OCI-LY3 (cell line): ENCODE measurements around the gene SYNDIG1.

ENCODE experiments used
- H2AFZ ChIP-seq: fragments of 200-600, 300-600 bp; shearing (Covaris generic); 2 replicates; pipeline ENCODE4 v1.6.0; 2014; ENCODE audit warnings: antibody characterized with exemption, low read depth, low read length
- H3K27ac ChIP-seq: fragments of 200-600, 300-600 bp; sonication (generic); 2 replicates; pipeline ENCODE4 v1.5.1; 2014; ENCODE audit warnings: mild to moderate bottlenecking, low read length, moderate library complexity, mixed read lengths
- H3K27me3 ChIP-seq: fragments of 200-600, 300-600 bp; sonication (generic); 2 replicates; pipeline ENCODE4 v1.6.1; 2014; ENCODE audit warnings: low read depth, low read length, mixed read lengths
- H3K36me3 ChIP-seq: fragments of 200-600, 300-600 bp; sonication (generic); replicated peaks from 2 replicates; pipeline ENCODE3; 2014; ENCODE audit warnings: low read depth, low read length, mixed read lengths
- H3K4me1 ChIP-seq: fragments of 300-600, 200-600 bp; sonication (generic); 2 replicates; pipeline ENCODE4 v1.6.1; 2014; ENCODE audit warnings: low read length, mixed read lengths
- H3K4me2 ChIP-seq: fragments of 200-600, 300-600 bp; sonication (generic); 2 replicates; pipeline ENCODE4 v1.6.1; 2014; ENCODE audit warnings: low read length, mixed read lengths
- H3K4me3 ChIP-seq: fragments of 300-600, 200-600 bp; sonication (generic); 2 replicates; pipeline ENCODE4 v1.5.1; 2014; ENCODE audit warnings: antibody characterized with exemption, mild to moderate bottlenecking, low read length, moderate library complexity
- H3K79me2 ChIP-seq: fragments of 300-600, 200-600 bp; shearing (Covaris generic); 2 replicates; pipeline ENCODE4 v1.6.1; 2014; ENCODE audit warnings: mild to moderate bottlenecking, low read length, mixed read lengths
- H3K9ac ChIP-seq: fragments of 300-600, 200-600 bp; shearing (Covaris generic); 2 replicates; pipeline ENCODE4 v1.6.0; 2014; ENCODE audit warnings: mild to moderate bottlenecking, low read length, moderate library complexity
- H3K9me3 ChIP-seq: fragments of 200-600, 300-600 bp; shearing (Covaris generic); 2 replicates; pipeline ENCODE4 v1.6.1; 2014; ENCODE audit warnings: low read length, mixed read lengths; ENCODE audit not compliant: insufficient read depth
- H4K20me1 ChIP-seq: fragments of 200-600, 300-600 bp; sonication (generic); 2 replicates; pipeline ENCODE4 v1.6.1; 2016; ENCODE audit warnings: low read length, mixed read lengths; ENCODE audit not compliant: insufficient read depth
- EZH2phosphoT487 ChIP-seq: fragments of 200-600 bp; shearing (Covaris generic); IDR thresholded peaks from 2 replicates; pipeline ENCODE4 v1.6.1; 2018; ENCODE audit warnings: antibody characterized with exemption, mixed run types, low read depth
- TF ChIP-seq, protein P1 (sequence below): fragments of 200-600, 300-600 bp; sonication (generic); IDR thresholded peaks from 2 replicates; pipeline ENCODE4 v1.5.1; 2014; ENCODE audit warnings: antibody characterized with exemption, low read length, low read depth

SYNDIG1 gene

DNA sequence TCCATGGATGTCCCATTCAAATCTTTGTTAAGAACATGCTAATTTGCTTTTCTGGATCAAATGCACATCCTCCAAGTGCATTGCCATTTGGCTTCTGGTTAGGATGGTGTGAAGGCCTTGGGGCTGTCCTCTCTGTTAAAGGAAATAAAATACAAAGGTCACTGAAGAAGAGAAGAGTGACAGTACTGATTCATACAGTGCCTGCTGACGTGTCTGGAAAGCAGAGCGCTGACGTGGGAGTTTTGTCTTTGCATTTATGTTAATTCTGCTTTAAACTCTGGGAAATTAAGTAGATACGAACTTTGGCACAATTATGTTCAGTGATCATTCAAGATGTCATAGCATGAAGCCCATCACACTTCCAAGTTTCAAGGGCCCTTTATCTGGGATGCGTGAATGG lies 33.2 kb downstream of the SYNDIG1 start:
- H3K79me2 ChIP-seq, result no peaks in the 10 kb centered on the region
- peak overlapping the region; percentile 36 for H3K4me2 ChIP-seq
- no peaks in the 10 kb centered on the region for H4K20me1 ChIP-seq
- no peak overlapping the region for H3K27ac ChIP-seq
- H3K4me1 ChIP-seq, result peaks cover 58% of the 10 kb centered on the region
- H2AFZ ChIP-seq, result no peak overlapping the region
- H3K9ac ChIP-seq, result no peak overlapping the region
- no peaks in the 10 kb centered on the region for H3K36me3 ChIP-seq
- no peak for TF ChIP-seq EZH2phosphoT487
- TF ChIP-seq, protein P1, sequence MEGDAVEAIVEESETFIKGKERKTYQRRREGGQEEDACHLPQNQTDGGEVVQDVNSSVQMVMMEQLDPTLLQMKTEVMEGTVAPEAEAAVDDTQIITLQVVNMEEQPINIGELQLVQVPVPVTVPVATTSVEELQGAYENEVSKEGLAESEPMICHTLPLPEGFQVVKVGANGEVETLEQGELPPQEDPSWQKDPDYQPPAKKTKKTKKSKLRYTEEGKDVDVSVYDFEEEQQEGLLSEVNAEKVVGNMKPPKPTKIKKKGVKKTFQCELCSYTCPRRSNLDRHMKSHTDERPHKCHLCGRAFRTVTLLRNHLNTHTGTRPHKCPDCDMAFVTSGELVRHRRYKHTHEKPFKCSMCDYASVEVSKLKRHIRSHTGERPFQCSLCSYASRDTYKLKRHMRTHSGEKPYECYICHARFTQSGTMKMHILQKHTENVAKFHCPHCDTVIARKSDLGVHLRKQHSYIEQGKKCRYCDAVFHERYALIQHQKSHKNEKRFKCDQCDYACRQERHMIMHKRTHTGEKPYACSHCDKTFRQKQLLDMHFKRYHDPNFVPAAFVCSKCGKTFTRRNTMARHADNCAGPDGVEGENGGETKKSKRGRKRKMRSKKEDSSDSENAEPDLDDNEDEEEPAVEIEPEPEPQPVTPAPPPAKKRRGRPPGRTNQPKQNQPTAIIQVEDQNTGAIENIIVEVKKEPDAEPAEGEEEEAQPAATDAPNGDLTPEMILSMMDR, result no peak
- H3K27me3 ChIP-seq, result peaks cover 13% of the 10 kb centered on the region
- H3K4me3 ChIP-seq, result no peak overlapping the region
- no peaks in the 10 kb centered on the region for H3K9me3 ChIP-seq

DNA sequence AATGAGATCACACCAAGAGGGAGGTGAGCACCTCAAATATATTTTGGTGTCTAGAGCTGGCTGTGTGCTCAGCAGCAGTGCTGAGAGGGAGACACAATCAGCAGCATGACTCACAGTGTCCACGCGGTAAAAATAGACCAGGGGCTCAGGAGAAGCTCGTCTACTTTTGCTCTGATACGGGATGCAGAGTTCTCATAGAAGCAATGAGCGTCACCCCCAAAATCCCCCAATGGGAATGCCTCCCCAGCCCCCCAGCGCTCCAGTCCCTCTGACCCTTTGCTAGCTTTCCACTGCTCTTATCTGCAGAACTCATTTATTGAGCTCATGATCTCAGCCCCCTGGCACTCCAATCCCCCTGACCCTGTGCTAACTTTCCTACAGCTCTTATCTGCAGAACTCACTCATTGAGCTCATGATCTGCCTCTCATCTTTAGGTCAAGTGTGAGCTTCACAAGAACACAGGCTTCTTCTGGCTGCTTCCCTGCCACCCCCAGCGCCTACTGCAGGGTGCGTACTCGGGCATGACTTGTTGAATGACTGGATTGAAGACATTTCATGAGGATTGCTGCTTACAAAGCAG lies 34.0 kb downstream of the SYNDIG1 start:
- peaks cover 53% of the 10 kb centered on the region for H3K4me1 ChIP-seq
- H3K9ac ChIP-seq, result no peak overlapping the region
- H3K79me2 ChIP-seq, result no peaks in the 10 kb centered on the region
- H4K20me1 ChIP-seq, result no peaks in the 10 kb centered on the region
- H3K9me3 ChIP-seq, result no peaks in the 10 kb centered on the region
- no peak overlapping the region for H3K4me3 ChIP-seq
- TF ChIP-seq, protein P1, result no peak
- no peak for TF ChIP-seq EZH2phosphoT487
- H2AFZ ChIP-seq, result no peak overlapping the region
- H3K36me3 ChIP-seq, result no peaks in the 10 kb centered on the region
- peaks cover 13% of the 10 kb centered on the region for H3K27me3 ChIP-seq
- peak overlapping the region; percentile 36; the same call in 1 of the 2 replicates for H3K4me2 ChIP-seq
- H3K27ac ChIP-seq, result no peak overlapping the region

DNA sequence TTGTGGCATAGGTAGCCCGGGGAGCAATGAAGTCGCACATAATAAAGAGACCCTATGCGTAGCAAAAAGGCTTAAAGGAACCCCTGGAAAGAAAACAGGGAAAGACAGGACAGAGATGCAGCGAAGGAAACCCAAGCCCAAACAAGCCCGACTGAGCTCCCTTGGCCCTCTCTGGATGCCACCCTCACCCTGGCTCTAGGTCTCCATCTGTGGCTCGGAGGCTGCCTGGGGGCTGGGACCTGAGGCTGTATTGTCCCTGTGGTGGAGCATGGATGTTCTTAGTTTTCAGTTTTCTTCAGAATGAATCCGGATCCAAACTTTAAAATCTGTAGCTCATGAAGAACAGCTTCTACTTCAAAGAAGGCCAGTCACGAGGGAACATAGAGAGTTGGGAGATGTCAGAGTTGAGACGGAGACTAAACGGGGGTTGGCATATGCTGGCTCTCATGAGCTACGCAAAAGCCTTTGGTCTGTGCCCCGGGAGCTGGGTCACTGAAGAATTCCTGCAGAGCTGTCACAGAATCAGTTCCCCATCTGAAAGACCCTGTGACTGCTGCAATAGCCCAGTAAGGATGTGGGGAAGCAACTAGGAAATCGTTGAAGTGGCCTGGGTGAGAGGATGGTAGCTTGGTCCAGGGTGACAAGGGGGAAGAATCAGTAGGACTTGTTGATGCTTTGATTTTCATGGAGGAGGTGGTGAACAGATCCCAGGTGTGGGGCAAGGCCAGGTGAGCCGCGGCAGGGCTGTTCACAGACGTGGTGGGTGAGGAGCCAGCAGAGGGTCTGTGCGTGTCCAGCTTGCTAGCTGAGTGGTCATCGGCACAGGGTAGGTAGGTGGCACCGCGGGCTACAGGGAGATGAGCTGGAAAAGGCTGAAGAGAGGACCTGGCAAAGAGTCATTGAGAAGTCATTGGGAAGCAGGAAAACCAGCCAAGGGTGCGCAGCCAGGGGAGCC lies 35.2 kb downstream of the SYNDIG1 start:
- H3K4me2 ChIP-seq, result no peak overlapping the region
- no peak overlapping the region for H2AFZ ChIP-seq
- no peaks in the 10 kb centered on the region for H3K79me2 ChIP-seq
- peaks cover 49% of the 10 kb centered on the region for H3K4me1 ChIP-seq
- TF ChIP-seq, protein P1, result no peak
- TF ChIP-seq EZH2phosphoT487, result no peak
- H3K4me3 ChIP-seq, result no peak overlapping the region
- no peaks in the 10 kb centered on the region for H3K9me3 ChIP-seq
- no peaks in the 10 kb centered on the region for H3K36me3 ChIP-seq
- H3K9ac ChIP-seq, result no peak overlapping the region
- H3K27me3 ChIP-seq, result peaks cover 13% of the 10 kb centered on the region
- H4K20me1 ChIP-seq, result no peaks in the 10 kb centered on the region
- no peak overlapping the region for H3K27ac ChIP-seq

DNA sequence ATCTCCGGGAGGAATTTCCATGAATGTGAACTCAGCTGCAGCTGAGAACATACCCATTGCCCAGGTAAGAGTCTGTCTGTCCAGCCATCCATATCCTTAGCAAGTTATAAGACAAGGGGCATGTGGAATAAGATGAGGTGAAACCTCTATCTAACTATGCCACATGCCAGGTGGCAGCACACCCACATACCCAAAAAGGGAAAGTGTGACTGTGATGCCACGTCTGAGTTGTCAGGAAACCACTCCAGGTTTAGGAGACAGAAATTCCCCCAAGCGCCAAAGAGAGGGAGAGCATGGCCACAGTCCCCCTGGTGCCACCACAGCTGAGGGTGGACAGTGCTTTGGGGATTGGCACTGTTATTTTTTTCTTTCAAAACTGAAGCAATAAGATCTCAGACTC lies 36.7 kb downstream of the SYNDIG1 start:
- Histone ChIP-seq H4K20me1 (no peaks in the 10 kb centered on the region), H3K4me2 (no peak overlapping the region), H3K4me3 (no peak overlapping the region), H3K9me3 (no peaks in the 10 kb centered on the region), H3K27ac (no peak overlapping the region), H3K9ac (no peak overlapping the region), H3K27me3 (peaks cover 13% of the 10 kb centered on the region), H3K36me3 (no peaks in the 10 kb centered on the region), H3K4me1 (peaks cover 34% of the 10 kb centered on the region), H3K79me2 (no peaks in the 10 kb centered on the region), H2AFZ (no peak overlapping the region)
- TF ChIP-seq, protein P1, result no peak
- TF ChIP-seq EZH2phosphoT487, result no peak
